DOHH2 (cell line): ENCODE results near the gene RAC2.

ENCODE experiments used
- H3F3A ChIP-seq: fragments of 200-600 bp; sonication (generic), shearing (Covaris generic); 2 replicates; pipeline ENCODE4 v1.6.0; 2016; ENCODE audit warnings: antibody characterized with exemption, mild to moderate bottlenecking; ENCODE audit not compliant: control insufficient read depth, insufficient read depth
- H3K27ac ChIP-seq: fragments of 200-600 bp; sonication (generic); 2 replicates; pipeline ENCODE4 v1.5.1; 2014; ENCODE audit warnings: low read depth, mild to moderate bottlenecking, low read length, moderate library complexity
- H3K27me3 ChIP-seq: fragments of 200-600 bp; sonication (generic); 2 replicates; pipeline ENCODE4 v1.6.1; 2014; ENCODE audit warnings: mild to moderate bottlenecking, low read length, mixed read lengths; ENCODE audit not compliant: control insufficient read depth
- H3K36me3 ChIP-seq: fragments of 200-600 bp; sonication (generic); 2 replicates; pipeline ENCODE4 v1.6.1; 2014; ENCODE audit warnings: mild to moderate bottlenecking, low read length, moderate library complexity, mixed read lengths; ENCODE audit not compliant: control insufficient read depth
- H3K4me1 ChIP-seq: fragments of 200-600 bp; sonication (generic); 2 replicates; pipeline ENCODE4 v1.6.1; 2014; ENCODE audit warnings: mild to moderate bottlenecking, low read length, mixed read lengths; ENCODE audit not compliant: control insufficient read depth
- H3K4me2 ChIP-seq: fragments of 200-600 bp; sonication (generic); 2 replicates; pipeline ENCODE4 v1.6.0; 2014; ENCODE audit warnings: mild to moderate bottlenecking, low read length, moderate library complexity
- H3K4me3 ChIP-seq: fragments of 200-600 bp; sonication (generic); 2 replicates; pipeline ENCODE4 v1.5.1; 2014; ENCODE audit warnings: mild to moderate bottlenecking, low read length, mixed read lengths
- H3K79me2 ChIP-seq: fragments of 200-600 bp; sonication (generic); 2 replicates; pipeline ENCODE4 v1.6.1; 2014; ENCODE audit warnings: mild to moderate bottlenecking, low read length, mixed read lengths; ENCODE audit not compliant: control insufficient read depth
- H3K9me2 ChIP-seq: fragments of 200-600 bp; sonication (generic); replicated peaks from 2 replicates; pipeline ENCODE4 v1.6.1; 2014; ENCODE audit warnings: mild to moderate bottlenecking, low read length, mixed read lengths; ENCODE audit not compliant: control insufficient read depth
- H3K9me3 ChIP-seq: fragments of 200-600 bp; sonication (generic); 2 replicates; pipeline ENCODE4 v1.6.1; 2014; ENCODE audit warnings: antibody characterized with exemption, low read length, mixed read lengths; ENCODE audit not compliant: control insufficient read depth, insufficient read depth
- H4K20me1 ChIP-seq: fragments of 200-600 bp; sonication (generic); 2 replicates; pipeline ENCODE4 v1.6.0; 2014; ENCODE audit warnings: low read depth, mild to moderate bottlenecking, antibody characterized with exemption, low read length, moderate library complexity; ENCODE audit not compliant: control insufficient read depth, insufficient read depth
- CTCF ChIP-seq: fragments of 200-600 bp; sonication (generic); IDR thresholded peaks from one replicate; pipeline ENCODE4 v1.5.1; 2014; ENCODE audit warnings: antibody characterized with exemption, mild to moderate bottlenecking, low read depth, low read length; ENCODE audit not compliant: poor library complexity, severe bottlenecking
- EZH2phosphoT487 ChIP-seq: fragments of 200-600 bp; sonication (generic); IDR thresholded peaks from 2 replicates; pipeline ENCODE4 v1.6.1; 2017; ENCODE audit warnings: borderline replicate concordance, mild to moderate bottlenecking, antibody characterized with exemption, low read length, moderate library complexity, mixed read lengths

The RAC2 gene

GRCh38 chr22:37192741-37193140, 51.3 kb downstream of the RAC2 start:
- H3K9me2 ChIP-seq: no peaks in the 10 kb centered on the region
- H3K9me3 ChIP-seq: no peaks in the 10 kb centered on the region
- no peaks in the 10 kb centered on the region for H3F3A ChIP-seq
- H3K4me3 ChIP-seq: no peak overlapping the region
- H4K20me1 ChIP-seq: no peaks in the 10 kb centered on the region
- H3K4me2 ChIP-seq: no peak overlapping the region
- H3K79me2 ChIP-seq: no peaks in the 10 kb centered on the region
- no peaks in the 10 kb centered on the region for H3K4me1 ChIP-seq
- TF ChIP-seq CTCF: no peak
- H3K27ac ChIP-seq: no peak overlapping the region
- H3K27me3 ChIP-seq: peaks cover 11% of the 10 kb centered on the region
- H3K36me3 ChIP-seq: no peaks in the 10 kb centered on the region

- no peaks in the 10 kb centered on the region for H3F3A ChIP-seq
Observed at GRCh38 chr22:37192204-37192603, 51.9 kb downstream of the RAC2 start.

GRCh38 chr22:37190262-37190780, 53.7 kb downstream of the RAC2 start:
- no peak for TF ChIP-seq EZH2phosphoT487
- Histone ChIP-seq H3K79me2 (no peaks in the 10 kb centered on the region), H3K27me3 (peaks cover 11% of the 10 kb centered on the region), H3K4me1 (no peaks in the 10 kb centered on the region), H3K36me3 (no peaks in the 10 kb centered on the region), H3K9me3 (no peaks in the 10 kb centered on the region), H3K9me2 (no peaks in the 10 kb centered on the region), H3K27ac (no peak overlapping the region), H4K20me1 (no peaks in the 10 kb centered on the region), H3K4me2 (no peak overlapping the region), H3K4me3 (no peak overlapping the region), H3F3A (no peaks in the 10 kb centered on the region)

More at GRCh38 chr22:37192204-37192603, 51.9 kb downstream of the RAC2 start:
- Histone ChIP-seq H3K36me3 (no peaks in the 10 kb centered on the region), H3K9me3 (no peaks in the 10 kb centered on the region), H3K4me1 (no peaks in the 10 kb centered on the region), H3K9me2 (no peaks in the 10 kb centered on the region), H3K4me2 (no peak overlapping the region), H3K27me3 (peaks cover 11% of the 10 kb centered on the region), H3K79me2 (no peaks in the 10 kb centered on the region), H4K20me1 (no peaks in the 10 kb centered on the region), H3K4me3 (no peak overlapping the region), H3K27ac (no peak overlapping the region)
- TF ChIP-seq CTCF (no peak), EZH2phosphoT487 (no peak)

GRCh38 chr22:37188901-37189466, 55.1 kb downstream of the RAC2 start:
- Histone ChIP-seq H4K20me1 (no peaks in the 10 kb centered on the region), H3K4me1 (no peaks in the 10 kb centered on the region), H3F3A (no peaks in the 10 kb centered on the region), H3K27ac (no peak overlapping the region), H3K9me2 (no peaks in the 10 kb centered on the region), H3K4me3 (no peak overlapping the region), H3K27me3 (peaks cover 11% of the 10 kb centered on the region), H3K4me2 (no peak overlapping the region), H3K36me3 (no peaks in the 10 kb centered on the region), H3K79me2 (no peaks in the 10 kb centered on the region), H3K9me3 (no peaks in the 10 kb centered on the region)
- TF ChIP-seq EZH2phosphoT487: no peak
- TF ChIP-seq CTCF: no peak
